Activated naive CD4-positive, alpha-beta T cell treated with anti-CD3 and anti-CD28 coated beads, Interleukin-2, amount 50 U/mL, for 24 hours (primary cell): Measurements from ENCODE around the gene PHF19.

ENCODE experiments used
- H3K27ac Mint-ChIP-seq: one replicate; pipeline ENCODE4 v1.8.0; 2021; ENCODE audit warnings: mild to moderate bottlenecking, mixed read lengths
- H3K27me3 Mint-ChIP-seq: one replicate; pipeline ENCODE4 v1.8.0; 2021; ENCODE audit warnings: mixed read lengths
- H3K36me3 Mint-ChIP-seq: one replicate; pipeline ENCODE4 v1.8.0; 2021; ENCODE audit warnings: mixed read lengths
- H3K4me1 Mint-ChIP-seq: one replicate; pipeline ENCODE4 v1.8.0; 2021; ENCODE audit warnings: mixed read lengths
- H3K4me3 Mint-ChIP-seq: one replicate; pipeline ENCODE4 v1.8.0; 2021; ENCODE audit warnings: mild to moderate bottlenecking, mixed read lengths
- H3K9me3 Mint-ChIP-seq: one replicate; pipeline ENCODE4 v1.8.0; 2021; ENCODE audit warnings: mixed read lengths

PHF19 gene

DNA sequence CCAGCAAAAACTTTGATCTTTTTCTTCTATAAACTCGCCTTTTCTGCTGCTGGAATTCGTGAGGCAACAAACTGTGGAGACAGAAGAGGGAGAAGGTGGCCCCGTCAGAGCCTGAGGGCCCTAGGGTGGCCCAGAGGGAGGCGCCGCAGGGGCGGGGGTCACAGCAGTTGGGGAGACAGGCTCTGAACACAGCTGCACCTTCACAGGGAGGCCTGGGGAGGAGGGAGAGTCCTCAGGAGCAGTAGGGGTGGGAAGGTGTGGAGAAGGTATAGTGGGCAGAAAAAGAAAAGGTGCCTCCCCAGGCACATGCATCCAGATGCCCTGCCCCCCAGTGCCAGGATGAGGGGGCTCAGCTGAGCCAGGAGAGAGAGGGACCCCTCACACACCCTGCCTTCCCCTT lies 15.1 kb downstream of the PHF19 start:
- no peak overlapping the region for H3K4me3 Mint-ChIP-seq
- no peaks in the 10 kb centered on the region for H3K27me3 Mint-ChIP-seq
- H3K9me3 Mint-ChIP-seq: no peaks in the 10 kb centered on the region
- H3K36me3 Mint-ChIP-seq: peaks cover 11% of the 10 kb centered on the region
- peaks cover 3% of the 10 kb centered on the region for H3K4me1 Mint-ChIP-seq
- H3K27ac Mint-ChIP-seq: no peak overlapping the region

DNA sequence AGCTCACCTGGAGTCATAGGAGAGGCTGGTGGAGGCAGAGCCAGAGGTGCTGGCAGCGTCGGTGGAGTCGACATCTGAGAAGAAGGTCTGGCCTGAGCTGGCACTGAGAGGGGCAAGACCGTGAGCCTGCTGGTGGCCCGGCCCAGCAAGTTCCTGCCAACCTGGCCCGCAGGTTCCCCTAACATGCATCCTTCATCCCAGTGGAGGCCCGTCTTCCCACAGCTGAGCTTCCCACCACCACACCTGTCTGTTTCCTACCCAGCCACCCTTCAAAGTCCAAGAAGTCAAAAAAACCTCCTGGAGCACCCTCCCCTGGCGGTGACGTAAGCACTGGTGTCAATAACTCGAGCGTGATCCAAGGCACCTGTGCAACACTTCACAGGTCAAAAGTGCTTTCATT lies 16.9 kb downstream of the PHF19 start:
- H3K27ac Mint-ChIP-seq: no peak overlapping the region
- H3K36me3 Mint-ChIP-seq: peaks cover 8% of the 10 kb centered on the region
- H3K9me3 Mint-ChIP-seq: no peaks in the 10 kb centered on the region
- H3K27me3 Mint-ChIP-seq: no peaks in the 10 kb centered on the region
- no peak overlapping the region for H3K4me3 Mint-ChIP-seq
- peaks cover 3% of the 10 kb centered on the region for H3K4me1 Mint-ChIP-seq

DNA sequence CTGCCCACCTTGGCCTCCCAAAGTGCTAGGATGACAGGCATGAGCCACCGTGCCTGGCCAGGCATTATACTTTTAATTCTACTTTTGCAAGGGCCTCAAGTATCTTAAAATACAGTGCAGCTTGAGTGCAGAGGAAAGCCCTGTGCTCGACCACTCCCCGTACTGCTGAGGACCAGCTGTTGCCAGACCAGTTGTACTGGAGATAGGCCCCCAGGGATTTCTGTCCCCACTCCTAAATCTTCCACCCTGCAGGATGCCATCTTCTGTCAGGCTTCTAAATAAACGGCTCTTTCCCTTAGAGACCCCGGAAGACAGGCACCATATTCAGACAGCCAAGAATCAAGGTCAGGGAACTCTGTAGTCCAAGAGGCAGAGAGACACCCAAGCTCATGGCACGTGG lies 17.6 kb downstream of the PHF19 start:
- Mint-ChIP-seq H3K9me3 (no peaks in the 10 kb centered on the region), H3K27ac (no peak overlapping the region), H3K27me3 (no peaks in the 10 kb centered on the region), H3K4me1 (peaks cover 3% of the 10 kb centered on the region), H3K36me3 (peaks cover 8% of the 10 kb centered on the region), H3K4me3 (no peak overlapping the region)

DNA sequence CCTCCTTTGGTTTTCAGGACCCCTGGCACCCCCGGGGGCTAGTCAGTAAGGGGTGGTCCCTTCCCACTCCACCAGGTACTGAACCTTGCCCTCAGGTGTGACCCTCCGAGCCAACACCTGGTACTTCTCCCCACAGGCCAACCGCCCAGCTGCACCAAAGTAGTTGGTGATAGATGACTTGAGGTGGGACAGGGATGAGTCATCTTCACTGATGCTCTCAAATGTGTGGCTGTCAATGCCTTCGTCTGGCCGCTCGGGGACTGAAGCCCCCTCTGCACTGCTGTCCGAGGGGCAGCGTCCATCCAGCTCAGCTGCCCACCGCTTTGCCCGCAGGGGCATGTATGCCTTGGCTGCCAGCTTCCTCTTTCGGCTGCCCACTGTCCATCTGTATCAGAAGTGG lies 19.1 kb downstream of the PHF19 start:
- no peak overlapping the region for H3K4me3 Mint-ChIP-seq
- H3K36me3 Mint-ChIP-seq: peaks cover 5% of the 10 kb centered on the region
- H3K27me3 Mint-ChIP-seq: no peaks in the 10 kb centered on the region
- H3K4me1 Mint-ChIP-seq: no peaks in the 10 kb centered on the region
- H3K27ac Mint-ChIP-seq: peak overlapping the region; percentile 12
- no peaks in the 10 kb centered on the region for H3K9me3 Mint-ChIP-seq

DNA sequence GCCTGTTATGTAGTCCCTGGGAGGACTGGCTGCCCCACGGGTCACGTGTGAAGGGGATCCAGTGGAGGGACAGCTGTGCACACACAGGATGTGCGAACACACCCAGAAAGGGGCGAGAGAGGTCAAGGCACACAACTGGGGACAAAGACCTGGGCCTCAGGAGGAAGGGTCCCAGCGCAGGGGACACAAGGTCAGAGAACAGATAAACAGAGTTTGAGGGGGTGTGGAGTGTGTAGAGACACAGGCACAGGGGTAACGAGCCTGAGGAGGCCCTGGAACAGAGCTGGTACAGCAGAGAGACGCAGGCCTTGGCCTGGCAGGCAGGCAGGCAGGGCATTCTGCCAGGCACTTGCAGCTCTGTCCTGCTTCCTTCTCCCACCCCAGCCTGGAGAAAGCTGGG lies 19.5 kb downstream of the PHF19 start:
- Mint-ChIP-seq H3K4me3 (no peak overlapping the region), H3K27ac (no peak overlapping the region), H3K27me3 (no peaks in the 10 kb centered on the region), H3K4me1 (no peaks in the 10 kb centered on the region), H3K36me3 (peaks cover 5% of the 10 kb centered on the region), H3K9me3 (no peaks in the 10 kb centered on the region)

DNA sequence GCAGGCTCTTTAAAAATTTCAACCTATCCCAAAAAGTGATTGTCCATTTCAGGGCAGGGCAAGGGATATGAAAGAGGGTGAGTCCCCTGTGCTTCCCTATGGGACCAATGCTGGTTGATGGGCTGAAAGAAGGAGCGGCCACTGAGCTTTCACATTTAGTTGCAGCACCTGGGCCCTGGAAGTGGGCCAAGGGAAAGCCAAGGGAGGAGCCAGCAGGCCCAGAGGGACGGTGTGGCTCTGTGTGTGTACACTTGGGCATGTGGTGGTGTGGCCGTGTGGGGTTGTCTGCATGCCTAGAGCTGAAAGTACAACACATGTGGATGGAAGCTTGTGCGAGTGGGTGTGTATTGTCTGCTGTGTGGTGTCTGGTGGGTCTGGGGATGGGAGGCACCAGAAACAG lies 20.3 kb downstream of the PHF19 start:
- no peaks in the 10 kb centered on the region for H3K27me3 Mint-ChIP-seq
- H3K27ac Mint-ChIP-seq: no peak overlapping the region

DNA sequence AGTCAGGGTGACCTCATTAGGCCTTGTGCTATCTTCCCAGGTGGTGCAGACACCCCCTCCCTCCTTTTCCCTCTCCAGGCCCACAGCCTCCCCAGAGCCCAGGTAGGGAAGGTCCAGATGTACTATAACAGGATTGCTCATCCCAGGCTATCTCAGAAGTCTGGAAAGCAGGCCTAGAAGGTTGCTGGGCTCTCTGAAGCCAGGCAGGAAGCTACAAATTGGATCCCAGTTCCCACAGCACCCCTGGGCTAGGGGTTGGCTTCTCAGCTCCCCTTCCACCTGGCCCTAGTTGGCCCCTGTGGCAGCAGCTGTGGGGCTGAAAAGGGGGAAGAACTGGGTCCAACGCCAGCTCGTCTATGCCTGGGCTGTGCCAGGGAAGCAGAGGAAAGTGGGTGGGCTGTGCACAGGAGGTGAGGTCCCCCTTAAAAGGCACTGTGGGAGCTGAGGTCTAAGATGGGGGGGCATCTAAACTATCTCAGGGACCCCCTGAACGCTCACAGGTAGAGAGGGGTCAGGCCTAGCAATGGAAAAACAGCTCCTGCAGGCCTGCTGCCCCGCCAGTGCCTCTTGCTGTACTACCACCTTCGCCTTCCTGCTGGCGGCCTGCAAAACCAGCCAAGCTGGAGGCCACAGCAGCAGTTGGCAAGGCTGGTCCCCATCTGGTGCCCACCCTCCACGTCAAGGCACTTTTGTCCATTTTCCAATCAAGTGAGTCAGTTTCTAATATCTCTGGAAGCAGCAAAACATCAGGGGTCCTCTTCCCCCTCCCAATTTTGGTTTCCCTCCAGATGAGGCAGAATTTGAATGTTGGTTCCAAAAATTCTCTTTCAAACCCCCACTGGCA lies 20.9 kb downstream of the PHF19 start:
- H3K4me1 Mint-ChIP-seq: no peaks in the 10 kb centered on the region
- H3K27me3 Mint-ChIP-seq: no peaks in the 10 kb centered on the region
- H3K9me3 Mint-ChIP-seq: no peaks in the 10 kb centered on the region
- no peak overlapping the region for H3K4me3 Mint-ChIP-seq
- no peak overlapping the region for H3K27ac Mint-ChIP-seq
- H3K36me3 Mint-ChIP-seq: peaks cover 3% of the 10 kb centered on the region

More for the DNA sequence above, 20.3 kb downstream of the PHF19 start:
- H3K9me3 Mint-ChIP-seq: no peaks in the 10 kb centered on the region
- no peaks in the 10 kb centered on the region for H3K4me1 Mint-ChIP-seq
- H3K4me3 Mint-ChIP-seq: no peak overlapping the region
- H3K36me3 Mint-ChIP-seq: peaks cover 5% of the 10 kb centered on the region

DNA sequence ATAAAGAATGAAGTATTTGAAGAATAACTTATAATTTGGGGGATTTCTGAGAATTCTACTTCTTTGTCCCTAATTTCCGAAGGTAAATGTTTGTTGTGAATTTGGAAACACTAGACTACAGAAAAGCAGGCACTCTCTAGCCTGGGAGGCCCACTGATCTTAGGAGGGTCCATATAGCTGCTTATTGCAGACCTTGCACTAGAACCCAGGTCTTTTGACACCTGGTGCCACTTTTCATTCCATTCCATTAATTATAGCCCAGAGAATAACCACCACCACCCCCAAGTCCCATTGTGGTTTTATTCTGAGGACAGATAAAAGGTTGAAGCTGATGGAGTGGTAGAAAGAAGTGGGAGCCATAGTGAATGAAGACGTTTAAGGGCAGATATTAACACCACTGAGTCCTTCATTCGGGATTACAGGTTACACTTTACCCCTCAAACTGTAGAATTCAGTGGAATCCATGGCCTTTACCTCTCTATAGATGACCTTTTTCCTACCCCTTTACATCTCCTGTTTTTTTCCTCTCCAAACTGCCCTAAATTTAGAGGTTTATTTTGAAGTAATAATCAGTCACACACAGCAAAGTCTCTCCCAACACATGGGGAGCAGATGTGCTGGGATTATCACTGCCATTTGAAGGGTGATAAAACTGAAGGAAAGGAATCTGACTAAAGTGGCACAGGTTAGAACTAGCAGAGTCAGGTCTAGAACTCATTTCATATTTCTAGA lies 22.2 kb downstream of the PHF19 start:
- no peaks in the 10 kb centered on the region for H3K27me3 Mint-ChIP-seq
- peaks cover 3% of the 10 kb centered on the region for H3K36me3 Mint-ChIP-seq
- H3K4me3 Mint-ChIP-seq: no peak overlapping the region
- peaks cover 5% of the 10 kb centered on the region for H3K4me1 Mint-ChIP-seq
- no peaks in the 10 kb centered on the region for H3K9me3 Mint-ChIP-seq
- peak overlapping the region; percentile 56 for H3K27ac Mint-ChIP-seq

DNA sequence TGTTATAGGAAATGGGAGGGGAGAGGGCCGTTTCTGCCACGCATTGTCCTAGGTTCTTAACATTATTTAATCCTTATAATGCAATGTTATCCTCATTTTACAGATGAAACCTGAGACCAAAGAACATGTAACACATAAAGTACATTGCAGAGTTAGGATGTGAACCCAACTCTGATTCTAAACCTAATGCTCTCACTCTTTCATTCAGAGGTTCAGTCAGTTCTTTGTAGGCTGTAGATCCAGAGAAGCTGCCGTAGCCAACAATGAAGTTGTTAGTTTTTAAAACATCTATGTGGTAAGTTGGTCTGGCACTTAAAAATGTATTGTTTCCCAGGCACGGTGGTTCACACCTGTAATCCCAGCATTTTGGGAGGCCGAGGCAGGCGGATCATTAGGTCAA lies 23.8 kb downstream of the PHF19 start:
- no peaks in the 10 kb centered on the region for H3K27me3 Mint-ChIP-seq
- no peak overlapping the region for H3K27ac Mint-ChIP-seq
- H3K4me1 Mint-ChIP-seq: peaks cover 11% of the 10 kb centered on the region
- no peak overlapping the region for H3K4me3 Mint-ChIP-seq
- no peaks in the 10 kb centered on the region for H3K9me3 Mint-ChIP-seq
- no peaks in the 10 kb centered on the region for H3K36me3 Mint-ChIP-seq

DNA sequence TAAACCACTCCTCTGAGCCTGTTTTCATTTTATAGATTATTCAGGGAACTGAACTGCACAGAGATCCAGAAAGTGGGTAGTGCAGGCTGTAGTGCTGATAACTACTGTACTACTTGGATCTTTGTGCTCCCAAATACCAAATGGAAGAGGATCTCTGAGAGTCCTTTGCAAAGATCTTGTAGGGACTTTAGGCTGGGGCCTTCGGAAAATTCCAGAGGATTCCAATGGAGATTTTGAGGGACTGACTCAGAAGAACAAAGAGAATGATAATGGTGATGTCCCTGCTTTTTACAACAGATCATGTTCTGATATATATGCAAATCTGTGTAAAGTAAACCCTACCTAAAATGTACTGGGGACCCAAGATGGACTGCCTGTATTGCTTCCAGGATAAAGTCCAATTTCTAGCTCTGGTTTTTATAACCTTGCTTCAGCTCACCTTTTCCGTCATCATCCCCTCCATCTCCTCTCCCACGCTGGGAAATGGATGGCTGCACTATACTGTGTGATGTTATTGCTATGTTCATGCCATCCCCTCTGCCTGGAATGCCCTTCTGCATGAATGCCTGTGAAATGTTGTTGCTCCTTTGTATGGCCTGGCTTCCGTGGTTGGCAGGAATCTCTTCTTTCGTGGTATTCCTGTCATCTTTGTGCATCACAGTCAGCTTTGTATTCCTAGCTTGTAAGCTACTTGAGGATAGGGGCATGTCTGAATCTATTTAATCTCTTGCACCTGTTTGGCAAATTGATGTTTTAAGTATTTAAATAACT lies 24.6 kb downstream of the PHF19 start:
- no peak overlapping the region for H3K4me3 Mint-ChIP-seq
- H3K9me3 Mint-ChIP-seq: no peaks in the 10 kb centered on the region
- H3K27ac Mint-ChIP-seq: no peak overlapping the region
- H3K27me3 Mint-ChIP-seq: no peaks in the 10 kb centered on the region
- no peaks in the 10 kb centered on the region for H3K36me3 Mint-ChIP-seq
- peaks cover 19% of the 10 kb centered on the region for H3K4me1 Mint-ChIP-seq

DNA sequence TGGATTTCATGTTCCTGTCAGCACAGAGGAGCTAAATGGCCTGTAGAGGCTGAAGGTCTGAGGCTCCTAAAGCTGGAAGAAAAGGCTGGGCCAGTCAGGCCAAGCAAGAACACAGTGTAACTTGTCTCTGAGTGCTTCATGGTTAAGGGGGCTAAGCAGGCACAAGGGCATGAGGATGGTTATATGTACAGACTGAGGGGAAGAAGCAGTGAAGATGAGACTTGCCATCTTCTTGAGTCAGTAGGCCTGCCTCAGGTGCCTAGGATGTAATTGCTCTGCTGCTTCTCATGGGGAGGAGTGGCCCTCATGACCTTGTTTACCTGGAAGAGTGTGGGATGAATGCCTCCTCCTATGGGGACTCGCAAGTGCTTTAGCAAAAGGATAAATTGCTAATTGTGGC lies 25.5 kb downstream of the PHF19 start:
- Mint-ChIP-seq H3K27me3 (no peaks in the 10 kb centered on the region), H3K9me3 (no peaks in the 10 kb centered on the region), H3K4me3 (no peak overlapping the region), H3K4me1 (peaks cover 28% of the 10 kb centered on the region), H3K27ac (no peak overlapping the region), H3K36me3 (no peaks in the 10 kb centered on the region)

DNA sequence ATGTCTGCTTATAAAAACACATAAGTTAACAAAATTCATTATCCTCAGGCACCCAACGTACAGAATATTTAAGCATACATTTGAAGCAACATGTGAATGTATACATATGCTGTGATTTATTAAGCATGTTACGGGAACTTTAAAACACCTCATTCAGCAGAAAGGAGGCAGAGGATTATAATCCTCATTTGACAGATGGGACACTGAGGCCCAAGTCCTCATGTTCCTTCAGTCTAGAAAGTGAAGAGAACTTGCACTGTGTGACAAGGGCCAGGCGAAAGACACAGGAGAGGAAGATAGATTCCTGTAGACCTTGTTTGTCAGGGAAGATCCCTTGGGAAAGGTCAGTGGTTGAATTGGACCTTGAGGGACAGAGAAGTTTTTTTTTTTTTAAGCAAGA lies 26.7 kb downstream of the PHF19 start:
- no peak overlapping the region for H3K27ac Mint-ChIP-seq
- H3K4me3 Mint-ChIP-seq: no peak overlapping the region
- peaks cover 40% of the 10 kb centered on the region for H3K4me1 Mint-ChIP-seq
- H3K27me3 Mint-ChIP-seq: no peaks in the 10 kb centered on the region
- H3K9me3 Mint-ChIP-seq: no peaks in the 10 kb centered on the region
- H3K36me3 Mint-ChIP-seq: no peaks in the 10 kb centered on the region

DNA sequence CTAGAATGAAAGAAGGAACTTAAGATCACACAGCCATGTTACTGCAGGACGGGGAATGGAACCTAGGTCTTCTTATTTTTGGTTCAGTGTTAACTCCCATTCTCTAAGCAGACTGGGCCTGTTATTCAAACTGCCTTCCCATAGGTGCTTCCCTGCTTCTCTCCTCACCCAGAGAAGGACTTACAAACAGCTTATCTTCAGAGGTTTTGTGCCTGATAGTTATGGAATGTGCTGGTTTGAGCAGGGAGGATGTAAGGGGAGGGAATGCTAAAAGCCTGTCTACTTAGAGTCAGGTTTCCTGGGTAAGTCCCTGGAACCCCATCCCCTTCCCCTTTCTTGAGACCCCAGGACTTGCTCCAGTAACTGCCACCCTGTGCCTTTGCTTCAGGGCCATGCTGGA lies 30.1 kb downstream of the PHF19 start:
- peak overlapping the region; percentile 99 for H3K27ac Mint-ChIP-seq
- H3K9me3 Mint-ChIP-seq: no peaks in the 10 kb centered on the region
- no peaks in the 10 kb centered on the region for H3K27me3 Mint-ChIP-seq
- peak overlapping the region; percentile 93 for H3K4me3 Mint-ChIP-seq
- peaks cover 66% of the 10 kb centered on the region for H3K4me1 Mint-ChIP-seq
- H3K36me3 Mint-ChIP-seq: peaks cover 7% of the 10 kb centered on the region

DNA sequence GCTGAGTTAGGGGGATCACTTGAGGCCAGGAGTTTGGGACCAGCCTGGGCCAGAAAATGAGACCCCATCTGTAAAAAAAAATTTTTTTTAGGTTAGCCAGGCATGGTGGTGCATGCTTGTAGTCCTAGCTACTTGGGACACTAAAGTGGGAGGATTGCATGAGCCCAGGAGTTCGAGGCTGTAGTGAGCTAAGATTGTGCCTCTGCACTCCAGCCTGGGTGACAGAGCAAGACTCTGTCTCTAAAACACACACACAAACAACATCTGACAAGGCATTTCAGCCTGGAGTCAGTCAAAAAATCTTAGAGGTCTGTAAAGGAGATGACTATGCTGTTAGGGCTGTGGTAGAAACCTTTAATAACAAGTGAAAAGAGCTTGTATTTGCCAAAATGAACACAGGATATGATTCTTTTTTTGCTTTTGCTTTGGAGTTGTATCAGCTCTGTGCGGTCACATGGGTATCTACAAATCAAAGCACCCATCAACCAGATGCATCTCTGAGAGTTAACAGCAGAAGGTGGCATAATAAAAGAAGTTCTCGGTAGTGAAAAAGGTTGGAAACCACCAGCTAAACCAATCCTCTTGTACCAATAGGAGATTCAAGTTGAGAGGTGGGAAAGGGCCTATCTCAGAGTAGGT lies 30.6 kb downstream of the PHF19 start:
- Mint-ChIP-seq H3K27ac (peak overlapping the region; percentile 99), H3K36me3 (peaks cover 11% of the 10 kb centered on the region), H3K27me3 (no peaks in the 10 kb centered on the region), H3K9me3 (no peaks in the 10 kb centered on the region), H3K4me3 (peak overlapping the region; percentile 93), H3K4me1 (peaks cover 71% of the 10 kb centered on the region)

DNA sequence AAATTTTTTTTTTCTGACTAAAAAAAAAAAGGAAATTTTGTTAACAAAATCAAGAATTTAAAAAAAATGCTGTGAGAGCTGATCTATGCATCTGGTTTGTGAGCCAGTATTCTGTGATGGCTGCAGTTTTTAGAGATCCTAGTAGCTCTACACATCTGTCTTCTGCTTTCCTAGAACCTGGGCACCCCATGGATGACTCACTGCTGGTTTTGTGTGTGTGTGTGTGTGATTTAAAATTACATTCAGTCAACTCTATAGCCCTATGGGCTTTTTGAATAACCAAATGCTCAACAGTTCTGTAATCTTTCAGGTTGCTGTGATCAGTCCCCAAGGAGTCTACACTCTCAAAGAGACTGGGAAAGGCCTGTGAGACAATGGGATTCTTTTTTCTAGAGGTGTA lies 31.7 kb downstream of the PHF19 start:
- H3K4me3 Mint-ChIP-seq: peak overlapping the region; percentile 93
- peaks cover 70% of the 10 kb centered on the region for H3K4me1 Mint-ChIP-seq
- H3K36me3 Mint-ChIP-seq: peaks cover 12% of the 10 kb centered on the region
- H3K9me3 Mint-ChIP-seq: no peaks in the 10 kb centered on the region
- no peaks in the 10 kb centered on the region for H3K27me3 Mint-ChIP-seq
- H3K27ac Mint-ChIP-seq: peak overlapping the region; percentile 99
